HG03521 (cell line): ENCODE data around the gene CENPC.
"Not testable (repeated sequence)": the region's sequence is repeated elsewhere in the genome, so short reads cannot be mapped to it uniquely, and the experiment has no call there.

Experiments used
- ATAC-seq: cut with Tn5 transposase; IDR thresholded peaks from one replicate; pipeline ENCODE4 v1.9.1; 2021; ENCODE audit warnings: mild to moderate bottlenecking, moderate library complexity; ENCODE audit not compliant: unreplicated experiment

The CENPC gene

GRCh38 chr4:67550857-67551256 is 5.6 kb upstream of the CENPC start:
- no peak for ATAC-seq

GRCh38 chr4:67550451-67550850 is 5.1 kb upstream of the CENPC start:
- no peak for ATAC-seq

- peak; percentile 17 for ATAC-seq
Observed at GRCh38 chr4:67549123-67549522, 3.8 kb upstream of the CENPC start.

- ATAC-seq = no peak
Observed at GRCh38 chr4:67546971-67547370, 1.7 kb upstream of the CENPC start.

- no peak for ATAC-seq
Observed at GRCh38 chr4:67546004-67546356, 677 bp upstream of the CENPC start.

- no peak for ATAC-seq
Observed at GRCh38 chr4:67542076-67542475, 3.2 kb downstream of the CENPC start.

- ATAC-seq = no peak
Observed at GRCh38 chr4:67539830-67540229, 5.5 kb downstream of the CENPC start.

- no peak for ATAC-seq
Observed at GRCh38 chr4:67535280-67535840, 9.9 kb downstream of the CENPC start.

- ATAC-seq = no peak
Observed at GRCh38 chr4:67533112-67533511, 12.2 kb downstream of the CENPC start.

GRCh38 chr4:67532397-67532796 is 12.9 kb downstream of the CENPC start:
- ATAC-seq = not testable (repeated sequence)

GRCh38 chr4:67531379-67531962 is 13.8 kb downstream of the CENPC start:
- no peak for ATAC-seq

GRCh38 chr4:67524140-67524539 is 21.2 kb downstream of the CENPC start:
- ATAC-seq = not testable (repeated sequence)

GRCh38 chr4:67522851-67523671 is 22.2 kb downstream of the CENPC start:
- ATAC-seq = no peak

GRCh38 chr4:67522230-67522629 is 23.1 kb downstream of the CENPC start:
- no peak for ATAC-seq

GRCh38 chr4:67521506-67521905 is 23.8 kb downstream of the CENPC start:
- ATAC-seq = peak; percentile 87

- ATAC-seq = no peak
Observed at GRCh38 chr4:67520141-67520540, 25.2 kb downstream of the CENPC start.

GRCh38 chr4:67512501-67512900 is 32.8 kb downstream of the CENPC start:
- ATAC-seq = no peak

GRCh38 chr4:67500373-67500772 is 44.9 kb downstream of the CENPC start:
- ATAC-seq = no peak

- ATAC-seq = no peak
Observed at GRCh38 chr4:67499799-67500198, 45.5 kb downstream of the CENPC start.

- ATAC-seq = no peak
Observed at GRCh38 chr4:67483868-67484602, 61.3 kb downstream of the CENPC start.

GRCh38 chr4:67480810-67481209 is 64.5 kb downstream of the CENPC start:
- no peak for ATAC-seq

- no peak for ATAC-seq
Observed at GRCh38 chr4:67475155-67475554, 70.1 kb downstream of the CENPC start.
